ENCODE results near the gene CENPU.

GRCh38 chr4:184768296-184768695 lies 34.4 kb upstream of the CENPU start:
- TF ChIP-seq CTCF (IDR thresholded peaks at IDR 0.05) (no peak), POLR2A (IDR thresholded peaks at IDR 0.05; ENCODE audit: low read depth) (no peak)

Measured in esophagus muscularis mucosa (tissue), 3 donors.